Measurements from ENCODE around the gene ASPDH. TPM values are rescaled to one million over a fixed set of nuclear protein-coding genes. Genes with fewer than 3 reads are reported as not detected.

ASPDH gene
- total RNA-seq, 1 experiment from 2014 or later, result not detected

DNA sequence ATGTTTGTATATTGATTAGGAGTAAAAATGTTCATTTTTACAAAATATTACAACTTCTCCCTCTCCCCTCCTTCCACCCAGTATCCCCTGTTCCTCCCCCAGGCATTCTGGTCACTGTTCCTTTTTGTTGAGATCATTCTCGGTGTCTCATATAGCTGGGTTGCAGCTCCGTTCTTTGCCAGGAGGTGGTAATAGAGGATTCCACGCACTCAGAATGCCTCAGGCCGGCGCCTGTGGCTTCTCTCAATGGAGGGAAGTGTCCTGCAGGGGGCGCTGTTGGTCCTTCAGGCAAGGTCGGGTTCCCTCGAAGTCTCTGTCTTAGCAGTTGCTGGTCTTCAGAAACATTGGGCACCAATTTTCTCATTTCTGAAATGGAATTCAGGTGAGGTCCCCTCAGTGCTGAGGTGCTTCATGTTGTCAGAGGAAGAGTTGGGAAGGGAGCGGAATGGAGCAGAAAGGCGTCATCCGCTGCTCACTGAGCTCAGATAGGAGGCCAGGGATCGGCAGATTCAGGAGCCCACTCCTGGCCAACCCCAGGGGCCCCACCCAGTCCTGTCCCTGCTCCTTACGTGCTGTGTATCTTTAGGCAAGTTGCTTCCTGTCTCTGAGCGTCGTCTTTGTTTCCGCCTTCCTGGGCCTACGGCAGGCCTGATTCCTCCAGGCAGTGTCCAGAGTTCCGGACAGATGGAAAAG lies 26.7 kb downstream of the ASPDH start:
- no CpG with 5 or more reads among the region's 18 CpGs for WGBS (ENCODE audit: extremely low coverage, insufficient read length, low lambda C conversion rate)
- no peaks in the 10 kb centered on the region for H4K20me1 ChIP-seq (ENCODE audit: control insufficient read depth, insufficient read depth, insufficient read length)
- H3K79me2 ChIP-seq (ENCODE audit: insufficient read depth, low read length), result no peaks in the 10 kb centered on the region
- H3K14ac ChIP-seq (ENCODE audit: insufficient read depth, low read length), result no peak overlapping the region
- peaks cover 8% of the 10 kb centered on the region for H3K9me3 ChIP-seq (ENCODE audit: control insufficient read depth, low read depth, low read length)
- Mint-ChIP-seq H3K4me1 (peaks cover 24 to 37% of the 10 kb centered on the region in 2 experiments), H3K27me3 (ENCODE audit: low read depth) (peaks cover 69% of the 10 kb centered on the region), H3K36me3 (ENCODE audit: insufficient read depth in 1 of 3, low read depth in 3 of 3) (peaks cover 37 to 49% (median 44%) of the 10 kb centered on the region in 3 experiments), H3K4me3 (no peak overlapping the region; a peak in 1 of 5 replicates), H3K9me3 (peaks cover 31 to 43% of the 10 kb centered on the region in 2 experiments), H3K27ac (no peak overlapping the region)
- TF ChIP-seq CTCF (conservative IDR thresholded peaks at IDR 0.05), result peak; percentile 97
- no peak overlapping the region for H2AFZ ChIP-seq (ENCODE audit: low read length)
- H3T11ph ChIP-seq (ENCODE audit: low read length), result no peak overlapping the region
- no peak overlapping the region for H3K27ac ChIP-seq (ENCODE audit: insufficient read length, low read depth, low read length)
- H3K23ac ChIP-seq (ENCODE audit: insufficient read length, low read depth, low read length), result no peak overlapping the region
- H3K56ac ChIP-seq (ENCODE audit: insufficient read length, low read depth, low read length), result no peak overlapping the region
- no peak overlapping the region for H3K4me2 ChIP-seq (ENCODE audit: insufficient read depth, insufficient read length, low read length)
- DNase-seq, result peak; percentile 88
- no peak overlapping the region for H3K18ac ChIP-seq (ENCODE audit: insufficient read length, low read depth, low read length)
- H3K4ac ChIP-seq (ENCODE audit: low read depth, low read length), result no peak overlapping the region
- H2BK12ac ChIP-seq (ENCODE audit: insufficient read length, low read depth, low read length), result no peak overlapping the region
- no peak overlapping the region for H4K91ac ChIP-seq (ENCODE audit: insufficient read length, low read depth, low read length)
- H3K9ac ChIP-seq (ENCODE audit: extremely low read depth, insufficient read length, low read length), result no peak overlapping the region
- H2BK5ac ChIP-seq (ENCODE audit: insufficient read length, low read length), result no peak overlapping the region
- no peaks in the 10 kb centered on the region for H3K79me1 ChIP-seq (ENCODE audit: insufficient read depth, low read depth, low read length, poor library complexity, severe bottlenecking)
- H2BK15ac ChIP-seq (ENCODE audit: low read depth, low read length), result no peak overlapping the region
- H3K4me1 ChIP-seq (ENCODE audit: insufficient read depth, low read length), result peaks cover 2% of the 10 kb centered on the region; the same call in 1 of the 2 replicates
- no peak overlapping the region for H2BK20ac ChIP-seq (ENCODE audit: low read depth, low read length, poor library complexity, severe bottlenecking)
- H3K23me2 ChIP-seq (ENCODE audit: insufficient read length, low read depth, low read length, poor library complexity, severe bottlenecking), result no peaks in the 10 kb centered on the region
- no peak overlapping the region for H4K8ac ChIP-seq (replicated peaks; ENCODE audit: insufficient read length, low read depth, low read length)
- H4K5ac ChIP-seq (ENCODE audit: insufficient read length, low read depth, low read length), result no peak overlapping the region
- H2AK5ac ChIP-seq (ENCODE audit: insufficient read length, low read length), result no peak overlapping the region
- no peak overlapping the region for H2BK120ac ChIP-seq (ENCODE audit: low read depth, low read length, poor library complexity, severe bottlenecking)
- peaks cover under 1% of the 10 kb centered on the region; the same call in 1 of the 2 replicates for H3K27me3 ChIP-seq (ENCODE audit: insufficient read depth, low read length)
